Measurements from ENCODE around the gene GFOD1.

Gene GFOD1

GRCh38 chr6:13311155-13311554, 176.2 kb downstream of the GFOD1 start:
- DNase-seq (ENCODE audit: low read depth), result no peak

- no peak for DNase-seq (ENCODE audit: low read depth)
Observed at GRCh38 chr6:13308332-13308731, 179.1 kb downstream of the GFOD1 start.
